IMR-90 (cell line): ENCODE measurements around the gene TTC23. TPM values are rescaled to one million over a fixed set of nuclear protein-coding genes. Genes with fewer than 3 reads are reported as not detected.

Experiments
- ATAC-seq: fragments of 200-7000 bp; cut with Tn5 transposase; 2 replicates; pipeline ENCODE4 v1.9.1; 2020; ENCODE audit warnings: low read depth, mild to moderate bottlenecking, moderate library complexity
- BruUV-seq: library from RNA; stranded (reverse); fragments of 400-500 nt; replicated peaks from 2 replicates; lab custom pipeline; 2021; lab: Mats Ljungman, UMichigan
- CTCF ChIA-PET: fragments of 300-600 bp; formaldehyde crosslinking; extraction: SDS; loops from one replicate; lab custom pipeline; 2021; ENCODE audit warnings: antibody characterized with exemption; lab: Yijun Ruan, JAX
- POLR2A ChIA-PET: fragments of 300-600 bp; sonication (Branson Sonifier 250); formaldehyde crosslinking; loops from one replicate; lab custom pipeline; 2022; ENCODE audit warnings: antibody characterized with exemption; ENCODE audit not compliant: unreplicated experiment; lab: Charles Lee
- DNase-seq: peaks from one replicate; pipeline ENCODE4 v3.0.0; 2013
- H2AFZ ChIP-seq: replicated peaks from 2 replicates; pipeline ENCODE3; 2013; ENCODE audit warnings: low read length, mild to moderate bottlenecking; ENCODE audit not compliant: poor library complexity
- H2AK5ac ChIP-seq: 2 replicates; pipeline ENCODE4 v1.6.1; 2013; ENCODE audit warnings: low read depth, low read length, inconsistent platforms
- H2AK9ac ChIP-seq: replicated peaks from 2 replicates; pipeline ENCODE3; 2013; ENCODE audit warnings: mild to moderate bottlenecking, low read depth, low read length, moderate library complexity; ENCODE audit not compliant: poor library complexity
- H2BK120ac ChIP-seq: 2 replicates; pipeline ENCODE4 v1.6.1; 2013; ENCODE audit warnings: low read depth, low read length, inconsistent platforms
- H2BK15ac ChIP-seq: 3 replicates; pipeline ENCODE4 v1.6.1; 2013; ENCODE audit warnings: low read depth, low read length, inconsistent platforms
- H2BK20ac ChIP-seq: 2 replicates; pipeline ENCODE4 v1.6.1; 2013; ENCODE audit warnings: low read depth, mild to moderate bottlenecking, inconsistent platforms, low read length, moderate library complexity
- H2BK5ac ChIP-seq: 2 replicates; pipeline ENCODE4 v1.6.1; 2013; ENCODE audit warnings: mild to moderate bottlenecking, low read depth, low read length, inconsistent platforms; ENCODE audit not compliant: poor library complexity, severe bottlenecking
- H3K14ac ChIP-seq: replicated peaks from 2 replicates; pipeline ENCODE4 v1.6.1; 2013; ENCODE audit warnings: low read depth, low read length, inconsistent platforms
- H3K18ac ChIP-seq: 2 replicates; pipeline ENCODE4 v1.6.1; 2013; ENCODE audit warnings: low read depth, low read length, control low read depth
- H3K23ac ChIP-seq: 2 replicates; pipeline ENCODE4 v1.6.1; 2013; ENCODE audit warnings: low read depth, low read length, inconsistent platforms
- H3K27ac ChIP-seq: 2 replicates; pipeline ENCODE4 v1.5.1; 2013; ENCODE audit warnings: mild to moderate bottlenecking, control low read depth, low read length; ENCODE audit not compliant: insufficient read depth
- H3K27me3 ChIP-seq: 2 replicates; pipeline ENCODE4 v1.6.1; 2013; ENCODE audit warnings: low read length; ENCODE audit not compliant: control insufficient read depth, insufficient read depth
- H3K36me3 ChIP-seq: 2 replicates; pipeline ENCODE4 v1.6.1; 2013; ENCODE audit warnings: low read length, mixed read lengths; ENCODE audit not compliant: control insufficient read depth, insufficient read depth
- H3K4ac ChIP-seq: 2 replicates; pipeline ENCODE4 v1.6.1; 2013; ENCODE audit warnings: low read depth, low read length, inconsistent platforms
- H3K4me1 ChIP-seq: 2 replicates; pipeline ENCODE4 v1.6.1; 2013; ENCODE audit warnings: low read length, mixed read lengths; ENCODE audit not compliant: control insufficient read depth, insufficient read depth
- H3K4me2 ChIP-seq: 2 replicates; pipeline ENCODE4 v1.6.1; 2013; ENCODE audit warnings: low read depth, mild to moderate bottlenecking, control low read depth, low read length, moderate library complexity
- H3K4me3 ChIP-seq: 2 replicates; pipeline ENCODE4 v1.5.1; 2013; ENCODE audit warnings: low read depth, mild to moderate bottlenecking, control low read depth, low read length, moderate library complexity; ENCODE audit not compliant: insufficient read depth
- H3K56ac ChIP-seq: 2 replicates; pipeline ENCODE4 v1.6.1; 2013; ENCODE audit warnings: low read length, inconsistent platforms; ENCODE audit not compliant: insufficient read depth; ENCODE audit errors: extremely low read depth
- H3K79me1 ChIP-seq, 2 experiments: 2 replicates each; pipeline ENCODE4 v1.6.1; 2013; ENCODE audit warnings: low read length in 2 of 2, inconsistent platforms in 1 of 2, low read depth in 1 of 2
- H3K9ac ChIP-seq: 2 replicates; pipeline ENCODE4 v1.6.1; 2013; ENCODE audit warnings: low read depth, low read length, control low read depth
- H3K9me1 ChIP-seq: 2 replicates; pipeline ENCODE4 v1.6.1; 2013; ENCODE audit warnings: low read length, inconsistent platforms; ENCODE audit not compliant: insufficient read depth
- H3K9me3 ChIP-seq: 2 replicates; pipeline ENCODE4 v1.6.1; 2013; ENCODE audit warnings: low read length; ENCODE audit not compliant: control insufficient read depth, insufficient read depth
- H4K20me1 ChIP-seq: 2 replicates; pipeline ENCODE4 v1.6.1; 2013; ENCODE audit warnings: low read length, inconsistent platforms; ENCODE audit not compliant: insufficient read depth
- H4K5ac ChIP-seq: 2 replicates; pipeline ENCODE4 v1.6.1; 2013; ENCODE audit warnings: mild to moderate bottlenecking, low read depth, low read length, control low read depth
- H4K8ac ChIP-seq, 2 experiments: 2 replicates each; pipeline ENCODE4 v1.6.1; 2013; ENCODE audit warnings: low read depth in 2 of 2, low read length in 2 of 2, control low read depth in 1 of 2, inconsistent platforms in 1 of 2
- H4K91ac ChIP-seq: 2 replicates; pipeline ENCODE4 v1.6.1; 2013; ENCODE audit warnings: low read depth, low read length, inconsistent platforms; ENCODE audit not compliant: insufficient read depth
- CEBPB ChIP-seq: IDR thresholded peaks from 2 replicates; pipeline ENCODE4 v1.6.1; 2012; ENCODE audit warnings: low read depth, low read length, improper control_type of control experiment
- CHD1 ChIP-seq: IDR thresholded peaks from 2 replicates; pipeline ENCODE4 v1.6.1; 2012; ENCODE audit warnings: low read depth, low read length, improper control_type of control experiment
- CTCF ChIP-seq: conservative IDR thresholded peaks from 2 replicates; pipeline ENCODE4 v1.5.1; 2012; ENCODE audit warnings: mild to moderate bottlenecking, low read depth, low read length, improper control_type of control experiment
- ELK1 ChIP-seq: fragments of 150-350 bp; IDR thresholded peaks from 2 replicates; pipeline ENCODE4 v1.6.1; 2016; ENCODE audit warnings: low read depth, mild to moderate bottlenecking, low read length, moderate library complexity, borderline replicate concordance
- NFE2L2 ChIP-seq: fragments of 150-350 bp; IDR thresholded peaks from 2 replicates; pipeline ENCODE4 v1.6.1; 2016; ENCODE audit warnings: low read depth, mild to moderate bottlenecking, low read length
- POLR2A ChIP-seq: IDR thresholded peaks from 2 replicates; pipeline ENCODE4 v1.6.1; 2012; ENCODE audit warnings: mild to moderate bottlenecking, low read depth, low read length
- RAD21 ChIP-seq: IDR thresholded peaks from 2 replicates; pipeline ENCODE4 v1.6.1; 2012; ENCODE audit warnings: low read length, improper control_type of control experiment
- RFX5 ChIP-seq: IDR thresholded peaks from 2 replicates; pipeline ENCODE4 v1.8.0; 2012; ENCODE audit warnings: low read depth, mild to moderate bottlenecking, low read length, moderate library complexity
- SMC3 ChIP-seq: fragments of 150-350 bp; IDR thresholded peaks from 2 replicates; pipeline ENCODE4 v1.6.1; 2016; ENCODE audit warnings: low read depth, mild to moderate bottlenecking, antibody characterized with exemption, low read length, moderate library complexity
- WGBS, 2 experiments: methylation state at CpG; one replicate each; pipeline versions ENCODE4 v1.1.5 to v1.1.7; 2013; ENCODE audit warnings: missing lambda C conversion rate in 2 of 2; ENCODE audit not compliant: insufficient read length in 1 of 2; ENCODE audit errors: extremely low coverage in 2 of 2; 5-methylcytosine and 5-hydroxymethylcytosine counted together
- dilution Hi-C: fragments of 300-500 bp; cut with HindIII; formaldehyde crosslinking; loops from one replicate; pipeline ENCODE4 v1.14.3; 2018; ENCODE audit warnings: low sequenced_read_pairs; ENCODE audit not compliant: unreplicated experiment
- in situ Hi-C: fragments of 300-500 bp; cut with MboI; formaldehyde crosslinking; loops from 3 replicates; pipeline ENCODE4 v1.14.3; 2019; ENCODE audit warnings: low sequenced_read_pairs, inconsistent platforms, mixed read lengths
- intact Hi-C: fragments of 100-400 bp; cut with micrococcal nuclease; formaldehyde crosslinking; loops from 2 replicates; pipeline ENCODE4 v1.10.0; 2022
- polyA plus RNA-seq, 3 experiments: library from polyadenylated mRNA; depleted of rRNA; stranded (reverse); fragments of >200 nt; gene quantifications; 2 replicates each; pipeline ENCODE4 v1.2.3, GENCODE V29; 2012; ENCODE audit warnings: low replicate concordance in 1 of 3
- total RNA-seq: library from RNA; depleted of rRNA; stranded (reverse); fragments of >200 nt; gene quantifications from 2 replicates; pipeline ENCODE4 v1.2.3, GENCODE V29; 2012
- TF ChIP-seq, protein P1 (sequence below): fragments of 150-350 bp; IDR thresholded peaks from 2 replicates; pipeline ENCODE4 v1.6.1; 2017; ENCODE audit warnings: mild to moderate bottlenecking, antibody characterized with exemption, low read length, low read depth

The TTC23 gene
- total and polyA plus RNA-seq, 2 of the 4 experiments (the other 2 are of a cell fraction): 7.8 to 29.8 TPM

DNA sequence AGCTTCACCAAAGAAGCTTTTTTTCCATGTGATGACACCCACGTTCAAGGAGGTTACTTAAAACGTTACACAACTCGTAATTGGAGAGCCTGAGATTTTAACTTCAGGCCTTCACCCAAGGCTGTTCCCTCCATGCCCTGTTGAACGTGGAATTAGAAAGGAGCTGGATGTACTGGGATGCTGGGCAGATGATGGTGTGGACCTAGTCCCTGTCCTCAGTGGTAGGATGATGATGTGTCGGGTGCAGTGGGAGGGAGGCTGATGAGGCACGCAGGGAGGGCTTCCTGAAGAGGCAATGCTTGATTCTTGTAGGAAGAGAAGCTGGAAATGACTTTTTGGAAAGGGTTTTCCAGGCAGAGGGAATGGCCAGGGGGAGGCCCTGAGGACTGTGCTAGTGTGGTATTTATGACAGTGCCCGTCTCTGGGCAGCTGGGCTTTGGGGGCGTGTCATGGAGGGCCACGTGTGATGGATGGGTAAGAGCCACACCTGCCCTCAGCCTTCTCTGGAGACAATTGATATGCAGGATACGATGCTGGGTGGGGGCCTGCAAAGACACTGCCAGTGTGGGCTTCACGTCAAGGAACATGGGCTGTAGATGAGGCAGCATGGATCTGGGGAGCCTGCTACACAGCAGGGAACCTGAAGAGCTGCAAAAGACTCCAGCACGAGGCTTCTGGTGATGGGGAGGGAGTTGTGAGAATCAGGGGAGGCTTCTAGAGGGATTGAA lies 129.2 kb downstream of the TTC23 start:
- Histone ChIP-seq H2BK15ac (no peak overlapping the region), H3K36me3 (no peaks in the 10 kb centered on the region; the same call in 1 of the 2 replicates), H3K23ac (no peak overlapping the region), H3K4me1 (peaks cover 14% of the 10 kb centered on the region), H3K4ac (no peak overlapping the region), H3K79me1 (peaks cover 5 to 11% of the 10 kb centered on the region in 2 experiments; a peak in 3 of 4 replicates), H3K4me2 (no peak overlapping the region), H3K27ac (no peak overlapping the region), H2AK9ac (no peak overlapping the region), H2BK5ac (no peak overlapping the region), H2AFZ (no peak overlapping the region), H3K56ac (no peak overlapping the region), H3K9me1 (peaks cover 14% of the 10 kb centered on the region), H3K9ac (no peak overlapping the region), H3K27me3 (no peaks in the 10 kb centered on the region), H2BK120ac (no peak overlapping the region), H4K91ac (no peak overlapping the region), H3K14ac (no peak overlapping the region), H3K18ac (no peak overlapping the region), H4K5ac (no peak overlapping the region), H4K8ac (no peak overlapping the region), H3K4me3 (no peak overlapping the region), H3K9me3 (no peaks in the 10 kb centered on the region), H2AK5ac (no peak overlapping the region), H4K20me1 (no peaks in the 10 kb centered on the region; the same call in 1 of the 2 replicates), H2BK20ac (no peak overlapping the region)
- ChIA-PET CTCF (no interaction called here), POLR2A (no interaction called here)
- dilution Hi-C loops (loop anchor here (25.0 kb wide), 1 partner anchor 92 kb away; no protein-coding TSS in a partner anchor), intact Hi-C loops (loop anchor here (5.0 kb wide), 1 partner anchor 92 kb away; no protein-coding TSS in a partner anchor), in situ Hi-C loops (loop anchor here (25.0 kb wide), 1 partner anchor 617 kb away; the partner anchor contains the start of gene LYSMD4)
- 92% methylated on average over 10 of the region's 12 CpGs; no CpG with 5 or more reads in 1 of the 2 experiments for WGBS, 2 experiments
- TF ChIP-seq RFX5 (no peak), CTCF (no peak), SMC3 (no peak), RAD21 (no peak), CHD1 (no peak), POLR2A (no peak), ELK1 (no peak), NFE2L2 (no peak), CEBPB (no peak)
- TF ChIP-seq, protein P1, sequence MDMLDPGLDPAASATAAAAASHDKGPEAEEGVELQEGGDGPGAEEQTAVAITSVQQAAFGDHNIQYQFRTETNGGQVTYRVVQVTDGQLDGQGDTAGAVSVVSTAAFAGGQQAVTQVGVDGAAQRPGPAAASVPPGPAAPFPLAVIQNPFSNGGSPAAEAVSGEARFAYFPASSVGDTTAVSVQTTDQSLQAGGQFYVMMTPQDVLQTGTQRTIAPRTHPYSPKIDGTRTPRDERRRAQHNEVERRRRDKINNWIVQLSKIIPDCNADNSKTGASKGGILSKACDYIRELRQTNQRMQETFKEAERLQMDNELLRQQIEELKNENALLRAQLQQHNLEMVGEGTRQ: no peak
- BruUV-seq: no TSS peak
- no peak for ATAC-seq
- no peak for DNase-seq
